Mesothelial cell of epicardium (in vitro differentiated cells): ENCODE measurements around the gene LIMS2. TPM values are rescaled to one million over a fixed set of nuclear protein-coding genes. Genes with fewer than 3 reads are reported as not detected.
A peak's percentile ranks its signal among the peaks of the same experiment; 100 is the strongest.

Source experiments
- DNase-seq, 2 experiments: peaks; one replicate each; pipeline ENCODE4 v3.0.0; 2021; ENCODE audit warnings: low spot score in 2 of 2; ENCODE audit not compliant: unreplicated experiment in 2 of 2
- H3K27ac Mint-ChIP-seq: 2 replicates; pipeline ENCODE4 v1.8.0; 2021; ENCODE audit warnings: mixed read lengths
- H3K27me3 Mint-ChIP-seq: 2 replicates; pipeline ENCODE4 v1.8.0; 2021; ENCODE audit warnings: low read depth, mixed read lengths
- H3K36me3 Mint-ChIP-seq: 2 replicates; pipeline ENCODE4 v1.8.0; 2021; ENCODE audit warnings: mixed read lengths
- H3K4me1 Mint-ChIP-seq: 2 replicates; pipeline ENCODE4 v1.8.0; 2021; ENCODE audit warnings: mixed read lengths
- H3K4me3 Mint-ChIP-seq: 2 replicates; pipeline ENCODE4 v1.8.0; 2021; ENCODE audit warnings: mild to moderate bottlenecking, moderate library complexity, mixed read lengths
- H3K9me3 Mint-ChIP-seq: 2 replicates; pipeline ENCODE4 v1.8.0; 2021; ENCODE audit warnings: mixed read lengths
- total RNA-seq: library from RNA; stranded (reverse); gene quantifications from 3 replicates; pipeline ENCODE4 v1.2.1, GENCODE V29; 2021
- TF ChIP-seq, protein P1 (sequence below): fragments of 200-600 bp; sonication (generic); IDR thresholded peaks from one replicate; pipeline ENCODE4 v1.5.0; 2021; ENCODE audit warnings: antibody characterized with exemption; ENCODE audit not compliant: unreplicated experiment

The LIMS2 gene
- total RNA-seq, 1 donor from 2014 or later, result 11.9 TPM

DNA sequence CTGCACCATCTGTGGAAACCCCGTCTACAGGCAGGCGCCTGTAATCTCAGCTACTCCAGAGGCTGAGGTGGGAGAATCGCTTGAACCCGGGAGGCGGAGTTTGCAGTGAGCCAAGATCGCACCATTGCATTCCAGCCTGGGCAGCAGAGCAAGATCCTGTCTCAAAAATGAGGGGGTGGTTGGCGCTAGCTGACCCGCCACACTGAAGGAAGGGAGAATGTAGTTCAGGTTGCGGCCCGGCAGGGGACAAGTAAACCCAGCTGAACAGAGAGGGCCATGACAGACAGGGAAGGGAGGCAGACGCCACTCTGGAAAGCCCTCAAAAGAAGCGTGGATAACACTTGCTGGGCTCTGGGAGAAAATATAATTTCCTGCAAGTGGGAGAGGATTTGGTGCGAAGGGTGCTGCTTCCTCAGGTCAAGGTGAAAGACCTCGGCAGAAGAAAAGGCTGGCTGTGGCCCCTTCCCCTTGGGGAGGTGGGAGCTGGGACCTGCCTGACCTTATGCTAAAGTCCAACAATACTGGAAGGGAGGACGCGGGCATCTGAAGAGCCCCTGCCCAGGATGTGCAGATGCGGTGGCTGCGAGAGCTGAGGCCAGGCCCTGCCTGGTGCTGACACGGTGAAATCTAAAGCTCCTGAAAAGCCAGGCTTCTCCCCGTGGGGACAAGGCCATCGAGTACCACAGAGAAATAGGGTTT, 22.3 kb upstream of the LIMS2 start:
- DNase-seq, result no peak
- H3K27ac Mint-ChIP-seq, result no peak overlapping the region
- H3K4me1 Mint-ChIP-seq, result peaks cover 17% of the 10 kb centered on the region
- TF ChIP-seq, protein P1, sequence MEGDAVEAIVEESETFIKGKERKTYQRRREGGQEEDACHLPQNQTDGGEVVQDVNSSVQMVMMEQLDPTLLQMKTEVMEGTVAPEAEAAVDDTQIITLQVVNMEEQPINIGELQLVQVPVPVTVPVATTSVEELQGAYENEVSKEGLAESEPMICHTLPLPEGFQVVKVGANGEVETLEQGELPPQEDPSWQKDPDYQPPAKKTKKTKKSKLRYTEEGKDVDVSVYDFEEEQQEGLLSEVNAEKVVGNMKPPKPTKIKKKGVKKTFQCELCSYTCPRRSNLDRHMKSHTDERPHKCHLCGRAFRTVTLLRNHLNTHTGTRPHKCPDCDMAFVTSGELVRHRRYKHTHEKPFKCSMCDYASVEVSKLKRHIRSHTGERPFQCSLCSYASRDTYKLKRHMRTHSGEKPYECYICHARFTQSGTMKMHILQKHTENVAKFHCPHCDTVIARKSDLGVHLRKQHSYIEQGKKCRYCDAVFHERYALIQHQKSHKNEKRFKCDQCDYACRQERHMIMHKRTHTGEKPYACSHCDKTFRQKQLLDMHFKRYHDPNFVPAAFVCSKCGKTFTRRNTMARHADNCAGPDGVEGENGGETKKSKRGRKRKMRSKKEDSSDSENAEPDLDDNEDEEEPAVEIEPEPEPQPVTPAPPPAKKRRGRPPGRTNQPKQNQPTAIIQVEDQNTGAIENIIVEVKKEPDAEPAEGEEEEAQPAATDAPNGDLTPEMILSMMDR, result no peak
- H3K27me3 Mint-ChIP-seq, result no peaks in the 10 kb centered on the region
- H3K36me3 Mint-ChIP-seq, result no peaks in the 10 kb centered on the region
- no peaks in the 10 kb centered on the region for H3K9me3 Mint-ChIP-seq
- no peak overlapping the region for H3K4me3 Mint-ChIP-seq

DNA sequence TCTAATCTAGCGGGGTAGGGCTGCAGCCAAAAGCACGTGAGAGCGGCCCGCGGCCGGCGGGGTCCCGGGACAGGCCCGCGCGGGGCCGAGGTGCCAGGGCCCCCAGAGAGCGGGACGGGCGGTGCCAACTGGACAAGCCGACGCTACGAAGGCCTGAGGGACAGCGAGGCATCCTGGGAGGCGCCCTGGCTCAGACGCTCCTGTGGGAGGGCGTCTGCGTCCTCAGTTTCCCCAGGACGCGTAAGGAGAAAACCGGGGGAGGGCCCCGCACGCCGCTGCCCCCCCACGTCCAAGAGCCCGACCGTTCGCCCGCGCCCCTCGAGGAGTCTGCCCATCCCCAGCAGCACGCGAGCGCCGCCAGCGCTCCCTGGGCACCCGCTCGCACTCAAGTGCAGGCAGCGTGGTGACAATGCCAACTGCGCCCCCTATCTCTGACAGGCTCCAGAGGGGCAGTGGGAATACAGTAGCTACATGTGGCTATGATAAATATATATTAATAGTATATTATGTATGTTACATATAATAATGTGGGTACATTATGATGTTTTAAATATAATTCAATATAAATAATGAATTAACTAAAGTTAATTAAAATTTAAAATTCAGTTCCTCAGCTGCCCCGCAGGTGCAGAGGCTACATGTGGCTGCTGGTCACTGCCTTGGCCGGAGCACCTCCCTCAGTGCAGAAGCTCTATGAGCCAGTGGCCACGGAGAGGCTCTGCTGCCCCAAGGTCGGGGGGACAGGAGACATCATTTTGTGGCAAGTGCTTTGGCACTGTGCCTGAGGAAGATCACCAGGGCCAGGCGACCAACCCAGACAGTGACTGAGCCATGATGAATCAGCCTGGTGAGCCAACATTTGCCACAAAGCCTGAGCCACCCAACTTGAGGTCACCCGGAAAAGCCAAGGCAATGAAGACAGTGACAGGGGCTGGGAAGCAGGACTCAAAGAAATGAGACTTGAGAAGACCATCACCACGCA, 20.5 kb upstream of the LIMS2 start:
- H3K36me3 Mint-ChIP-seq, result peaks cover 6% of the 10 kb centered on the region
- H3K4me3 Mint-ChIP-seq, result peak overlapping the region; percentile 22
- TF ChIP-seq, protein P1, result peak; percentile 21
- DNase-seq, result no peak
- no peak overlapping the region for H3K27ac Mint-ChIP-seq
- peaks cover 13% of the 10 kb centered on the region for H3K9me3 Mint-ChIP-seq
- peaks cover 7% of the 10 kb centered on the region for H3K4me1 Mint-ChIP-seq
- H3K27me3 Mint-ChIP-seq, result no peaks in the 10 kb centered on the region

DNA sequence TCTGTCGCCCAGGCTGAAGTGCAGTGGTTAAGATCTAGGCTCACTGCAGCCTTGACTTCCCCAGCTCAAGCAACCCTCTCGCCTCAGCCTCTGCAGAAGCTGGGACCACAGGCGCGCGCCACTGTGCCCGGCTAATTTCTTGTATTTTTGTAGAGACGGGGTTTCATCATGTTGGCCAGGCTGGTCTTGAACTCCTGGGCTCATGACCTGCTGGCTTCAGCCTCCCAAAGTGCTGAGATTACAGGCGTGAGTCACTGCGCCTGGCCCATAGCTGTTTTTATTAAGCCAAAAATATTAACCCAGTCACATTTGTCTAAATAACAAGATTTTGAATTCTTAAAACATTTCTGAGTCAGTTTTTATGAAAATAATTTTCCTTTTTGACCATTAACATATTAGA, 19.7 kb upstream of the LIMS2 start:
- Mint-ChIP-seq H3K4me1 (no peaks in the 10 kb centered on the region), H3K36me3 (peaks cover 6% of the 10 kb centered on the region), H3K9me3 (peaks cover 16% of the 10 kb centered on the region), H3K27me3 (no peaks in the 10 kb centered on the region), H3K4me3 (no peak overlapping the region), H3K27ac (no peak overlapping the region)
- no peak for DNase-seq
- TF ChIP-seq, protein P1, result no peak

DNA sequence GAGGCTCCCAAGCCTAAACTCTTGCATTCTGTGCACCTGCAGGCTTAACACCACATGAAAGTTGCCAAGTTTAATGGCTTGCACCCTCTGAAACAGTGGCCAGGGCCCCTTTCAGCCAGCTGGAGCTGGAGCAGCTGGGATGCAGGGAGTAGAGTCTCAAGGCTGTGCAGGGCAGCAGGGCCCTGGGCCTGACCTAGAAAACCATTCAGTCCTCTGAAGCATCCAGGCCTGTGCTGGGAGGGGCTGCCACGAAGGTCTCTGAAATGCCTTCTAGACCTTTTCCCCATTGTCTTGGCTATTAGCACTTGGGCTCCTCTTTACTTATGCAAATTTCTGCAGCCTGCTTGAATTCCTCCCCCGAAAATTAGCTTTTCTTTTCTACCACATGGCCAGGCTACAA, 15.4 kb upstream of the LIMS2 start:
- H3K27ac Mint-ChIP-seq, result no peak overlapping the region
- H3K9me3 Mint-ChIP-seq, result peaks cover 27% of the 10 kb centered on the region
- no peak overlapping the region for H3K4me3 Mint-ChIP-seq
- DNase-seq, result no peak
- TF ChIP-seq, protein P1, result no peak
- H3K27me3 Mint-ChIP-seq, result no peaks in the 10 kb centered on the region
- peaks cover 9% of the 10 kb centered on the region for H3K36me3 Mint-ChIP-seq
- peaks cover 3% of the 10 kb centered on the region for H3K4me1 Mint-ChIP-seq

DNA sequence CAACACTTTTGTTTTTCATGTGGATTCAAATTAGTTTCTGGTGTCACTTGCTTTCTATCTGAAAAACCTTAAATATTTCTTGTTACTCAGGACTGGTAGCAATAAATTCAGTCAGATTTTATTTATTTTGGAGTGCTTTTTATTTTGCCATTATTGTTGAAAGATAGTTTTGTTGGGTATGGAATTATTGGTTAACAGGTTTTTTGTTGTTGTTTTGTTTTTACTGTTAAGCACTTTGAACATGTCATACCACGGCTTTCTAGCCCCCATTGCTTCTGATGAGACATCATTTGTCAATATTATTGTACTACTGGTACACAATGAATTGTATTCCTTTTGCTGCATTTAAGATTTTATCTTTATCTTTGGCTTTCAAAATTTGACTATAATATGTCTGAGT, 13.1 kb upstream of the LIMS2 start:
- no peak overlapping the region for H3K4me3 Mint-ChIP-seq
- TF ChIP-seq, protein P1, result no peak
- peaks cover 27% of the 10 kb centered on the region for H3K9me3 Mint-ChIP-seq
- H3K36me3 Mint-ChIP-seq, result peaks cover 9% of the 10 kb centered on the region
- H3K27me3 Mint-ChIP-seq, result no peaks in the 10 kb centered on the region
- DNase-seq, result no peak
- H3K4me1 Mint-ChIP-seq, result peaks cover 7% of the 10 kb centered on the region
- no peak overlapping the region for H3K27ac Mint-ChIP-seq
